Astrocyte (in vitro differentiated cells and primary cell): Measurements from ENCODE around the gene PTPRB. TPM values are rescaled to one million over a fixed set of nuclear protein-coding genes. Genes with fewer than 3 reads are reported as not detected.

Experiments
- DNase-seq: peaks from one replicate; pipeline ENCODE4 v3.0.0-alpha.2; 2010; ENCODE audit warnings: low read depth
- FAIRE-seq: peaks from 2 replicates; lab custom pipeline; 2011; peaks lifted over from hg19 to GRCh38; lab: Jason Lieb, UNC
- H2AFZ ChIP-seq: 2 replicates; pipeline ENCODE4 v1.6.0; 2012; ENCODE audit warnings: low read depth, low read length, inconsistent platforms
- H3K27ac ChIP-seq: 2 replicates; pipeline ENCODE4 v1.5.1; 2011; ENCODE audit warnings: low read depth, low read length, inconsistent platforms
- H3K27me3 ChIP-seq: 2 replicates; pipeline ENCODE4 v1.6.0; 2011; ENCODE audit warnings: low read length, inconsistent platforms; ENCODE audit not compliant: insufficient read depth
- H3K36me3 ChIP-seq: 2 replicates; pipeline ENCODE4 v1.5.1; 2011; ENCODE audit warnings: low read length, inconsistent platforms; ENCODE audit not compliant: insufficient read depth
- H3K4me1 ChIP-seq: 2 replicates; pipeline ENCODE4 v1.5.1; 2011; ENCODE audit warnings: low read length, inconsistent platforms; ENCODE audit not compliant: insufficient read depth
- H3K4me2 ChIP-seq: 2 replicates; pipeline ENCODE4 v1.6.0; 2012; ENCODE audit warnings: low read length, inconsistent platforms
- H3K4me3 ChIP-seq: 2 replicates; pipeline ENCODE4 v1.5.1; 2011; ENCODE audit warnings: low read depth, mild to moderate bottlenecking, low read length, inconsistent platforms; ENCODE audit not compliant: insufficient read depth
- H3K79me2 ChIP-seq: 2 replicates; pipeline ENCODE4 v1.6.0; 2012; ENCODE audit warnings: mild to moderate bottlenecking, low read length, inconsistent platforms; ENCODE audit not compliant: insufficient read depth
- H3K9ac ChIP-seq: 2 replicates; pipeline ENCODE4 v1.6.0; 2012; ENCODE audit warnings: mild to moderate bottlenecking, low read length, inconsistent platforms
- H3K9me3 ChIP-seq: 2 replicates; pipeline ENCODE4 v1.5.1; 2012; ENCODE audit warnings: low read depth, mild to moderate bottlenecking, low read length, inconsistent platforms; ENCODE audit not compliant: insufficient read depth
- H4K20me1 ChIP-seq: 2 replicates; pipeline ENCODE4 v1.6.0; 2012; ENCODE audit warnings: low read length, inconsistent platforms; ENCODE audit not compliant: insufficient read depth
- H3K27ac Mint-ChIP-seq: one replicate; pipeline ENCODE4 v1.8.0; 2021; ENCODE audit warnings: mild to moderate bottlenecking, mixed read lengths; ENCODE audit not compliant: unreplicated experiment
- H3K27me3 Mint-ChIP-seq: one replicate; pipeline ENCODE4 v1.8.0; 2021; ENCODE audit warnings: low read depth, mixed read lengths; ENCODE audit not compliant: unreplicated experiment
- H3K36me3 Mint-ChIP-seq: one replicate; pipeline ENCODE4 v1.8.0; 2021; ENCODE audit warnings: low read depth, mixed read lengths; ENCODE audit not compliant: unreplicated experiment
- H3K4me1 Mint-ChIP-seq: one replicate; pipeline ENCODE4 v1.8.0; 2021; ENCODE audit warnings: low read depth, mixed read lengths; ENCODE audit not compliant: unreplicated experiment
- H3K4me3 Mint-ChIP-seq: one replicate; pipeline ENCODE4 v1.8.0; 2021; ENCODE audit warnings: mild to moderate bottlenecking, moderate library complexity, mixed read lengths; ENCODE audit not compliant: unreplicated experiment
- H3K9me3 Mint-ChIP-seq: one replicate; pipeline ENCODE4 v1.8.0; 2021; ENCODE audit warnings: mild to moderate bottlenecking, mixed read lengths; ENCODE audit not compliant: unreplicated experiment
- EZH2 ChIP-seq: IDR thresholded peaks from 2 replicates; pipeline ENCODE4 v1.6.1; 2012; ENCODE audit warnings: mild to moderate bottlenecking, low read length, inconsistent platforms; ENCODE audit not compliant: insufficient read depth
- total RNA-seq: library from RNA; stranded (reverse); gene quantifications from 2 replicates; pipeline ENCODE4 v1.2.1, GENCODE V29; 2021
- TF ChIP-seq, protein P1 (sequence below): IDR thresholded peaks from 2 replicates; pipeline ENCODE4 v1.5.1; 2011; ENCODE audit warnings: low read depth, mild to moderate bottlenecking, inconsistent platforms, low read length, moderate library complexity; ENCODE audit not compliant: insufficient read depth

The PTPRB gene
- total RNA-seq, 1 donor from 2014 or later, result 2.5 TPM

GRCh38 chr12:70667253-70667652 lies 30.0 kb upstream of the PTPRB start:
- no peak overlapping the region for H3K27ac ChIP-seq
- no peak overlapping the region for H3K4me2 ChIP-seq
- H3K36me3 ChIP-seq, result no peaks in the 10 kb centered on the region
- no peaks in the 10 kb centered on the region for H4K20me1 ChIP-seq
- H3K4me3 Mint-ChIP-seq, result no peak overlapping the region
- H3K9ac ChIP-seq, result no peak overlapping the region
- no peak overlapping the region for H3K4me3 ChIP-seq
- H3K4me1 ChIP-seq, result peaks cover 13% of the 10 kb centered on the region
- no peaks in the 10 kb centered on the region for H3K9me3 ChIP-seq
- H3K27me3 ChIP-seq, result no peaks in the 10 kb centered on the region
- H3K27ac Mint-ChIP-seq, result no peak overlapping the region
- H3K36me3 Mint-ChIP-seq, result no peaks in the 10 kb centered on the region
- H3K79me2 ChIP-seq, result no peaks in the 10 kb centered on the region
- H3K9me3 Mint-ChIP-seq, result no peaks in the 10 kb centered on the region
- DNase-seq, result no peak
- no peaks in the 10 kb centered on the region for H3K27me3 Mint-ChIP-seq
- no peak for FAIRE-seq
- H3K4me1 Mint-ChIP-seq, result peaks cover 11% of the 10 kb centered on the region
- no peak overlapping the region for H2AFZ ChIP-seq
- no peak for TF ChIP-seq EZH2
- TF ChIP-seq, protein P1, sequence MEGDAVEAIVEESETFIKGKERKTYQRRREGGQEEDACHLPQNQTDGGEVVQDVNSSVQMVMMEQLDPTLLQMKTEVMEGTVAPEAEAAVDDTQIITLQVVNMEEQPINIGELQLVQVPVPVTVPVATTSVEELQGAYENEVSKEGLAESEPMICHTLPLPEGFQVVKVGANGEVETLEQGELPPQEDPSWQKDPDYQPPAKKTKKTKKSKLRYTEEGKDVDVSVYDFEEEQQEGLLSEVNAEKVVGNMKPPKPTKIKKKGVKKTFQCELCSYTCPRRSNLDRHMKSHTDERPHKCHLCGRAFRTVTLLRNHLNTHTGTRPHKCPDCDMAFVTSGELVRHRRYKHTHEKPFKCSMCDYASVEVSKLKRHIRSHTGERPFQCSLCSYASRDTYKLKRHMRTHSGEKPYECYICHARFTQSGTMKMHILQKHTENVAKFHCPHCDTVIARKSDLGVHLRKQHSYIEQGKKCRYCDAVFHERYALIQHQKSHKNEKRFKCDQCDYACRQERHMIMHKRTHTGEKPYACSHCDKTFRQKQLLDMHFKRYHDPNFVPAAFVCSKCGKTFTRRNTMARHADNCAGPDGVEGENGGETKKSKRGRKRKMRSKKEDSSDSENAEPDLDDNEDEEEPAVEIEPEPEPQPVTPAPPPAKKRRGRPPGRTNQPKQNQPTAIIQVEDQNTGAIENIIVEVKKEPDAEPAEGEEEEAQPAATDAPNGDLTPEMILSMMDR, result no peak

GRCh38 chr12:70666364-70666763 lies 29.1 kb upstream of the PTPRB start:
- no peak overlapping the region for H3K4me3 Mint-ChIP-seq
- Histone ChIP-seq H3K36me3 (no peaks in the 10 kb centered on the region), H3K27me3 (no peaks in the 10 kb centered on the region), H3K4me1 (peaks cover 22% of the 10 kb centered on the region), H3K9me3 (no peaks in the 10 kb centered on the region), H3K27ac (no peak overlapping the region), H4K20me1 (no peaks in the 10 kb centered on the region), H3K4me3 (no peak overlapping the region), H3K4me2 (no peak overlapping the region), H2AFZ (no peak overlapping the region), H3K9ac (no peak overlapping the region), H3K79me2 (no peaks in the 10 kb centered on the region)
- TF ChIP-seq EZH2, result no peak
- TF ChIP-seq, protein P1, result no peak
- no peak overlapping the region for H3K27ac Mint-ChIP-seq
- no peak for FAIRE-seq
- peaks cover 19% of the 10 kb centered on the region for H3K4me1 Mint-ChIP-seq
- H3K27me3 Mint-ChIP-seq, result no peaks in the 10 kb centered on the region
- no peak for DNase-seq
- no peaks in the 10 kb centered on the region for H3K9me3 Mint-ChIP-seq
- no peaks in the 10 kb centered on the region for H3K36me3 Mint-ChIP-seq

DNA sequence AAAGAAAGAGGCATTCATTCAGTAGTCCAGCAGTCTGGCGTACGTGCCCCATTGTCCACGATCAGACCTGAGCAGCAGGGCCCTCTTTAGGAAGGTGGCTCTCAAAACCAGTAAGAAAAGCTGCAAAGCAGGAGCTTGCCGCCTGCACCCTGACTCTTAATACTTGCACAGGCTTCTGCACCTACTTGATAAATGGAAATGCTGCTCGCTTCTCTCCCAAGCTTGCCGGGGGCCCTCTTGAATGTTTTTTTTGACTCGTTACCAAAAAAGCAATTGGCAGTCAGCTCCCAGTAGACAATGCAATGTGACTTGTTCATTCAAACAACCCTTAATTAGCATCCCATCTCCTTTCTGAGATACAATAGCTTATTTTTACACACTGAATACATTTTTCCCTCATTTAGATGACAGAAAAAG lies 27.2 kb upstream of the PTPRB start:
- Histone ChIP-seq H3K4me3 (peak overlapping the region; percentile 26), H3K27ac (peak overlapping the region; percentile 45), H3K4me2 (peak overlapping the region; percentile 72), H2AFZ (peak overlapping the region; percentile 56), H3K9ac (peak overlapping the region; percentile 69), H4K20me1 (no peaks in the 10 kb centered on the region), H3K4me1 (peaks cover 33% of the 10 kb centered on the region), H3K9me3 (no peaks in the 10 kb centered on the region), H3K79me2 (no peaks in the 10 kb centered on the region), H3K27me3 (no peaks in the 10 kb centered on the region), H3K36me3 (no peaks in the 10 kb centered on the region)
- no peak overlapping the region for H3K27ac Mint-ChIP-seq
- no peaks in the 10 kb centered on the region for H3K36me3 Mint-ChIP-seq
- no peak overlapping the region for H3K4me3 Mint-ChIP-seq
- DNase-seq (peak; percentile 75), FAIRE-seq (no peak)
- H3K4me1 Mint-ChIP-seq, result peaks cover 31% of the 10 kb centered on the region
- TF ChIP-seq, protein P1, result no peak
- H3K9me3 Mint-ChIP-seq, result no peaks in the 10 kb centered on the region
- no peaks in the 10 kb centered on the region for H3K27me3 Mint-ChIP-seq
